H9 (cell line): ENCODE data around the gene PNKP. TPM values are rescaled to one million over a fixed set of nuclear protein-coding genes. Genes with fewer than 3 reads are reported as not detected.

ENCODE experiments used
- DNase-seq: peaks from one replicate; pipeline ENCODE4 v3.0.0-alpha.2; 2017
- H2AFZ ChIP-seq: one replicate; pipeline ENCODE4 v1.6.1; 2013; ENCODE audit warnings: mild to moderate bottlenecking, low read length, control low read depth, moderate library complexity
- H2AK5ac ChIP-seq: 2 replicates; pipeline ENCODE4 v1.6.1; 2013; ENCODE audit warnings: low read length, control low read depth, mixed read lengths; ENCODE audit not compliant: insufficient read length
- H2BK120ac ChIP-seq: one replicate; pipeline ENCODE4 v1.6.1; 2013; ENCODE audit warnings: low read depth, mild to moderate bottlenecking, low read length, control low read depth, inconsistent platforms; ENCODE audit not compliant: poor library complexity, severe bottlenecking
- H2BK12ac ChIP-seq: 2 replicates; pipeline ENCODE4 v1.6.1; 2013; ENCODE audit warnings: low read length, control low read depth, mixed read lengths, low read depth; ENCODE audit not compliant: insufficient read length
- H2BK15ac ChIP-seq: 2 replicates; pipeline ENCODE4 v1.6.1; 2013; ENCODE audit warnings: low read depth, low read length, control low read depth
- H2BK20ac ChIP-seq: one replicate; pipeline ENCODE4 v1.6.1; 2013; ENCODE audit warnings: low read depth, mild to moderate bottlenecking, low read length, control low read depth, inconsistent platforms; ENCODE audit not compliant: poor library complexity, severe bottlenecking
- H2BK5ac ChIP-seq: 2 replicates; pipeline ENCODE4 v1.6.1; 2013; ENCODE audit warnings: low read length, control low read depth, mixed read lengths; ENCODE audit not compliant: insufficient read length
- H3K14ac ChIP-seq: 2 replicates; pipeline ENCODE4 v1.6.1; 2013; ENCODE audit warnings: low read length, control low read depth; ENCODE audit not compliant: insufficient read depth
- H3K18ac ChIP-seq: 2 replicates; pipeline ENCODE4 v1.6.1; 2013; ENCODE audit warnings: low read depth, mild to moderate bottlenecking, mixed read lengths, low read length, control low read depth; ENCODE audit not compliant: insufficient read length
- H3K23ac ChIP-seq: 2 replicates; pipeline ENCODE4 v1.6.1; 2013; ENCODE audit warnings: low read length, control low read depth, mixed read lengths, low read depth; ENCODE audit not compliant: insufficient read length
- H3K23me2 ChIP-seq: 2 replicates; pipeline ENCODE4 v1.6.1; 2013; ENCODE audit warnings: low read depth, mild to moderate bottlenecking, mixed read lengths, low read length, control low read depth; ENCODE audit not compliant: insufficient read length, poor library complexity, severe bottlenecking
- H3K27ac ChIP-seq: 2 replicates; pipeline ENCODE4 v1.5.1; 2013; ENCODE audit warnings: low read length, control low read depth, mixed read lengths, low read depth; ENCODE audit not compliant: insufficient read length
- H3K27me3 ChIP-seq: 2 replicates; pipeline ENCODE4 v1.6.1; 2013; ENCODE audit warnings: low read length, control low read depth, inconsistent platforms; ENCODE audit not compliant: insufficient read depth
- H3K4ac ChIP-seq: 2 replicates; pipeline ENCODE4 v1.6.1; 2013; ENCODE audit warnings: low read depth, mild to moderate bottlenecking, control low read depth, inconsistent platforms, low read length, moderate library complexity
- H3K4me1 ChIP-seq: 2 replicates; pipeline ENCODE4 v1.6.1; 2013; ENCODE audit warnings: low read length, control low read depth, inconsistent platforms; ENCODE audit not compliant: insufficient read depth
- H3K4me2 ChIP-seq: 2 replicates; pipeline ENCODE4 v1.6.1; 2013; ENCODE audit warnings: low read length, control low read depth, mixed read lengths; ENCODE audit not compliant: insufficient read length, insufficient read depth
- H3K56ac ChIP-seq: 2 replicates; pipeline ENCODE4 v1.6.1; 2013; ENCODE audit warnings: low read depth, mild to moderate bottlenecking, mixed read lengths, low read length, control low read depth; ENCODE audit not compliant: insufficient read length
- H3K79me1 ChIP-seq: 2 replicates; pipeline ENCODE4 v1.6.1; 2013; ENCODE audit warnings: low read depth, mild to moderate bottlenecking, moderate library complexity, low read length, control low read depth, inconsistent platforms; ENCODE audit not compliant: insufficient read depth, poor library complexity, severe bottlenecking
- H3K79me2 ChIP-seq: 2 replicates; pipeline ENCODE4 v1.6.1; 2013; ENCODE audit warnings: low read length, control low read depth, inconsistent platforms; ENCODE audit not compliant: insufficient read depth
- H3K9ac ChIP-seq: 2 replicates; pipeline ENCODE4 v1.6.1; 2013; ENCODE audit warnings: low read length, control low read depth, mixed read lengths; ENCODE audit not compliant: insufficient read length; ENCODE audit errors: extremely low read depth
- H3K9me3 ChIP-seq: one replicate; pipeline ENCODE4 v1.6.1; 2013; ENCODE audit warnings: low read depth, low read length, inconsistent platforms; ENCODE audit not compliant: control insufficient read depth
- H3T11ph ChIP-seq: one replicate; pipeline ENCODE4 v1.6.1; 2013; ENCODE audit warnings: mild to moderate bottlenecking, low read length, control low read depth, inconsistent platforms
- H4K20me1 ChIP-seq: one replicate; pipeline ENCODE4 v1.6.1; 2013; ENCODE audit not compliant: control insufficient read depth, insufficient read length, insufficient read depth
- H4K5ac ChIP-seq: 2 replicates; pipeline ENCODE4 v1.6.1; 2013; ENCODE audit warnings: low read depth, mild to moderate bottlenecking, mixed read lengths, low read length, control low read depth; ENCODE audit not compliant: insufficient read length
- H4K8ac ChIP-seq: replicated peaks from 2 replicates; pipeline ENCODE4 v1.6.1; 2013; ENCODE audit warnings: low read length, control low read depth, mixed read lengths, low read depth; ENCODE audit not compliant: insufficient read length
- H4K91ac ChIP-seq: 2 replicates; pipeline ENCODE4 v1.6.1; 2013; ENCODE audit warnings: low read depth, mild to moderate bottlenecking, moderate library complexity, mixed read lengths, low read length, control low read depth; ENCODE audit not compliant: insufficient read length
- H3K27ac Mint-ChIP-seq, 3 experiments: 2 replicates in 2 of 3; 3 replicates in 1 of 3; pipeline ENCODE4 v1.8.0; 2020 to 2021; ENCODE audit warnings: mixed read lengths in 3 of 3, mild to moderate bottlenecking in 1 of 3, moderate library complexity in 1 of 3
- H3K27me3 Mint-ChIP-seq: 2 replicates; pipeline ENCODE4 v1.8.0; 2021; ENCODE audit warnings: low read depth, mild to moderate bottlenecking, moderate library complexity, mixed read lengths
- H3K36me3 Mint-ChIP-seq, 3 experiments: 2 replicates in 2 of 3; 3 replicates in 1 of 3; pipeline ENCODE4 v1.8.0; 2020 to 2021; ENCODE audit warnings: low read depth in 3 of 3, mixed read lengths in 3 of 3; ENCODE audit not compliant: insufficient read depth in 1 of 3
- H3K4me1 Mint-ChIP-seq, 2 experiments: 2 replicates each; pipeline ENCODE4 v1.8.0; 2020; ENCODE audit warnings: mixed read lengths in 2 of 2
- H3K4me3 Mint-ChIP-seq, 2 experiments: 2 replicates in 1 of 2; 3 replicates in 1 of 2; pipeline ENCODE4 v1.8.0; 2020 to 2021; ENCODE audit warnings: mild to moderate bottlenecking in 2 of 2, mixed read lengths in 2 of 2, moderate library complexity in 1 of 2
- H3K9me3 Mint-ChIP-seq, 2 experiments: 2 replicates in 1 of 2; 3 replicates in 1 of 2; pipeline ENCODE4 v1.8.0; 2020; ENCODE audit warnings: mild to moderate bottlenecking in 2 of 2, mixed read lengths in 2 of 2, moderate library complexity in 1 of 2
- CTCF ChIP-seq: fragments of 200-600 bp; sonication (generic); conservative IDR thresholded peaks from 3 replicates; pipeline ENCODE4 v1.8.0; 2021; ENCODE audit warnings: antibody characterized with exemption, mild to moderate bottlenecking
- WGBS: extraction: QIAGEN DNeasy Blood & Tissue Kit; methylation state at CpG from one replicate; pipeline ENCODE4 v1.1.7; 2013; ENCODE audit warnings: missing lambda C conversion rate, low lambda C conversion rate, mixed read lengths; ENCODE audit not compliant: insufficient read length; ENCODE audit errors: extremely low coverage; 5-methylcytosine and 5-hydroxymethylcytosine counted together
- total RNA-seq: library from RNA; stranded (reverse); gene quantifications from 2 replicates; pipeline ENCODE4 v1.2.1, GENCODE V29; 2021

PNKP gene
- total RNA-seq, 1 experiment from 2014 or later, result 157 TPM

- Histone ChIP-seq H3K27me3 (no peaks in the 10 kb centered on the region), H2BK12ac (no peak overlapping the region), H3K56ac (no peak overlapping the region), H4K20me1 (peaks cover 6% of the 10 kb centered on the region), H2AK5ac (no peak overlapping the region), H4K8ac (no peak overlapping the region), H2AFZ (no peak overlapping the region), H3K4ac (no peak overlapping the region), H2BK15ac (no peak overlapping the region), H3T11ph (no peak overlapping the region), H3K4me2 (no peak overlapping the region), H3K23me2 (peaks cover under 1% of the 10 kb centered on the region), H3K4me1 (no peaks in the 10 kb centered on the region), H3K18ac (no peak overlapping the region), H3K27ac (no peak overlapping the region), H4K5ac (no peak overlapping the region), H3K79me2 (peaks cover 9% of the 10 kb centered on the region; the same call in 1 of the 2 replicates), H2BK20ac (no peak overlapping the region), H3K14ac (no peak overlapping the region; the same call in 1 of the 2 replicates), H2BK120ac (no peak overlapping the region), H2BK5ac (no peak overlapping the region), H4K91ac (no peak overlapping the region), H3K79me1 (peaks cover 11% of the 10 kb centered on the region), H3K9me3 (no peaks in the 10 kb centered on the region), H3K23ac (no peak overlapping the region), H3K9ac (no peak overlapping the region)
- peaks cover 21 to 75% (median 68%) of the 10 kb centered on the region in 3 experiments for H3K36me3 Mint-ChIP-seq
- peak overlapping the region in 1 of 3 experiments; percentile 80; a peak in 3 of 7 replicates for H3K27ac Mint-ChIP-seq
- TF ChIP-seq CTCF, result no peak
- peak; percentile 48 for DNase-seq
- H3K4me1 Mint-ChIP-seq, result peaks cover 15 to 25% of the 10 kb centered on the region in 2 experiments
- H3K4me3 Mint-ChIP-seq, result no peak overlapping the region
- no CpG with 5 or more reads among the region's 26 CpGs for WGBS
- peaks cover 2% of the 10 kb centered on the region; the same call in 1 of the 2 replicates for H3K27me3 Mint-ChIP-seq
- no peaks in the 10 kb centered on the region for H3K9me3 Mint-ChIP-seq
Observed at GRCh38 chr19:49857061-49857837, 10.1 kb downstream of the PNKP start.
